ENCODE measurements around the gene PDGFC. TPM values are rescaled to one million over a fixed set of nuclear protein-coding genes. Genes with fewer than 3 reads are reported as not detected.

PDGFC gene
- total and polyA plus RNA-seq, 2 of the 13 experiments (the other 11 are each of a cell fraction or from before 2014, with no cell fraction given): 4.6 to 9.1 TPM

DNA sequence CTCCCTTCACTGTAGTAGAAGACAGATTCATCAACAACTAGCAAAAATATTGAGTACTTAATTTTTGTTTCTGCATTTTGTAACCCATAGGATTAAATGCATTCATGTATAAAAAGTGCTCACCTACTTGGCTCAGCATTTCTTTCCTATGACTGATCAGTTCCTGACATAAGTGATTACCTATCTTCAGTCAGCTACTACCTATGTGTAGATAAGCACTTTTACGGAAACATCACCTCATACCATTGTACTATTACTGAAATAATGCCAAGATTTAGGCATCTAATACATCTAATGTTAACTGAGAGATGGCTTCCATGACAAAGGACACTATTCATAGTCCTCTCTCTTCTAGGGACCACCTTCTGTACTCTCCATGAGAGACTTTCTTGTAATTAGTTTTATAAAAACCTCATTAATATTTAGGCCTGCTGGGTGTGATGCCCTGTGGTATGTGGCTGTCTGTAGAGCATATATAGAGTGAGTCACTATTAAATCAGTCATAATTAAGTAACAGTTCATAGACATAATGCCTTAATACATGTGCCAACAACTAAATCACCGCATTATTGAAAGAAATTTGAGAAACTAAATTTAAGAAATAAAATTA is 147.0 kb downstream of the PDGFC start (continued):
- no peak for TF ChIP-seq RCOR2 (CRISPR knock-in tag; IDR thresholded peaks at IDR 0.05)

DNA sequence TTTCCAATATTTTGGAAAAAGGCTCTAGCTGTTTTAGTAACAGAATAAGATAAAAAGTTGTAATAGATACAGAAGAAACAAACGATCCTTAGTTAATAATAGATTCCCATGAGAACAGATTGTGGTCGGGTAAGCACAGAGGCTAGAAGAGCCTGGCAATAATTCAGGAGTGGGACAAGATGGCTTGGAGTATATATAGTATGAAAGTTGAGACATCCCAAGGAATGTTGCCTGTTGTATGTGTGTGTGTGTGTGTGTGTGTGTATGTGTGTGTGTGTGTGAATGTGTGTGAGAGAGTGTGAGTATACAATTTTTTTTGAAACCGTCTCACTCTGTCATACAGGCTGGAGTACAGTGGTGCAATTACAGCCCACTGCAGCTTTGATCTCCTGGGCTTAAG is 150.7 kb downstream of the PDGFC start:
- ATAC-seq: no peak

GRCh38 chr4:156816360-156816755 is 155.2 kb downstream of the PDGFC start:
- H3K9ac ChIP-seq (ENCODE audit: insufficient read depth, low read depth, low read length): no peak overlapping the region
- no peak overlapping the region for H3K27ac ChIP-seq (ENCODE audit: extremely low read length, insufficient read depth, low read length)
- H4K20me1 ChIP-seq (ENCODE audit: insufficient read depth, low read length): no peaks in the 10 kb centered on the region
- ChIA-PET CTCF (ENCODE audit: low intra/inter-chr PET ratio, low total read pairs) (no interaction called here), POLR2A (no interaction called here)
- no peaks in the 10 kb centered on the region for H3K4me1 ChIP-seq (ENCODE audit: insufficient read depth, low read length)
- no peaks in the 10 kb centered on the region for H3K36me3 ChIP-seq (replicated peaks in 1 of 2; ENCODE audit: control insufficient read depth in 1 of 2, insufficient read depth in 2 of 2, low read length in 2 of 2)
- H2AFZ ChIP-seq (ENCODE audit: low read length): no peak overlapping the region
- WGBS (ENCODE audit: low lambda C conversion rate): 73% methylated on average over 2 of the region's 2 CpGs
- FAIRE-seq: no peak
- H3K4me3 ChIP-seq (replicated peaks in 1 of 3; ENCODE audit: insufficient read depth in 1 of 3, low read depth in 2 of 3, low read length in 3 of 3): no peak overlapping the region
- ATAC-seq: no peak
- no peak overlapping the region for H3K4me2 ChIP-seq (ENCODE audit: low read depth, low read length)
- H3K9me3 ChIP-seq (ENCODE audit: low read length): no peaks in the 10 kb centered on the region
- BruUV-seq (replicated peaks): no TSS peak
- DNase-seq (ENCODE audit: low spot score): no peak
- no peaks in the 10 kb centered on the region for H3K79me2 ChIP-seq (ENCODE audit: insufficient read depth, low read length)
- no peak for TF ChIP-seq TAF1 (CRISPR knock-in tag; IDR thresholded peaks at IDR 0.05)
- TF ChIP-seq ZNF546 (CRISPR knock-in tag; conservative IDR thresholded peaks at IDR 0.05): no peak
- TF ChIP-seq, protein P1, sequence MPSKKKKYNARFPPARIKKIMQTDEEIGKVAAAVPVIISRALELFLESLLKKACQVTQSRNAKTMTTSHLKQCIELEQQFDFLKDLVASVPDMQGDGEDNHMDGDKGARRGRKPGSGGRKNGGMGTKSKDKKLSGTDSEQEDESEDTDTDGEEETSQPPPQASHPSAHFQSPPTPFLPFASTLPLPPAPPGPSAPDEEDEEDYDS (CRISPR knock-in tag; IDR thresholded peaks at IDR 0.05): no peak
- no peak for TF ChIP-seq ZNF749 (CRISPR knock-in tag; IDR thresholded peaks at IDR 0.05; ENCODE audit: borderline replicate concordance)
- TF ChIP-seq ZNF510 (CRISPR knock-in tag; IDR thresholded peaks at IDR 0.05; ENCODE audit: low read depth): no peak
- TF ChIP-seq CEBPB (IDR thresholded peaks at IDR 0.05; ENCODE audit: borderline replicate concordance, low read depth, low read length): no peak
- no peak for TF ChIP-seq NR2F6 (IDR thresholded peaks at IDR 0.05)
- no peak for TF ChIP-seq NR2F6 (CRISPR knock-in tag; IDR thresholded peaks at IDR 0.05)
- TF ChIP-seq, protein P2, sequence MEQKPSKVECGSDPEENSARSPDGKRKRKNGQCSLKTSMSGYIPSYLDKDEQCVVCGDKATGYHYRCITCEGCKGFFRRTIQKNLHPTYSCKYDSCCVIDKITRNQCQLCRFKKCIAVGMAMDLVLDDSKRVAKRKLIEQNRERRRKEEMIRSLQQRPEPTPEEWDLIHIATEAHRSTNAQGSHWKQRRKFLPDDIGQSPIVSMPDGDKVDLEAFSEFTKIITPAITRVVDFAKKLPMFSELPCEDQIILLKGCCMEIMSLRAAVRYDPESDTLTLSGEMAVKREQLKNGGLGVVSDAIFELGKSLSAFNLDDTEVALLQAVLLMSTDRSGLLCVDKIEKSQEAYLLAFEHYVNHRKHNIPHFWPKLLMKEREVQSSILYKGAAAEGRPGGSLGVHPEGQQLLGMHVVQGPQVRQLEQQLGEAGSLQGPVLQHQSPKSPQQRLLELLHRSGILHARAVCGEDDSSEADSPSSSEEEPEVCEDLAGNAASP (CRISPR knock-in tag; IDR thresholded peaks at IDR 0.05; ENCODE audit: borderline replicate concordance): no peak
- TF ChIP-seq ZNF878 (CRISPR knock-in tag; IDR thresholded peaks at IDR 0.05): no peak
- TF ChIP-seq, protein P3, sequence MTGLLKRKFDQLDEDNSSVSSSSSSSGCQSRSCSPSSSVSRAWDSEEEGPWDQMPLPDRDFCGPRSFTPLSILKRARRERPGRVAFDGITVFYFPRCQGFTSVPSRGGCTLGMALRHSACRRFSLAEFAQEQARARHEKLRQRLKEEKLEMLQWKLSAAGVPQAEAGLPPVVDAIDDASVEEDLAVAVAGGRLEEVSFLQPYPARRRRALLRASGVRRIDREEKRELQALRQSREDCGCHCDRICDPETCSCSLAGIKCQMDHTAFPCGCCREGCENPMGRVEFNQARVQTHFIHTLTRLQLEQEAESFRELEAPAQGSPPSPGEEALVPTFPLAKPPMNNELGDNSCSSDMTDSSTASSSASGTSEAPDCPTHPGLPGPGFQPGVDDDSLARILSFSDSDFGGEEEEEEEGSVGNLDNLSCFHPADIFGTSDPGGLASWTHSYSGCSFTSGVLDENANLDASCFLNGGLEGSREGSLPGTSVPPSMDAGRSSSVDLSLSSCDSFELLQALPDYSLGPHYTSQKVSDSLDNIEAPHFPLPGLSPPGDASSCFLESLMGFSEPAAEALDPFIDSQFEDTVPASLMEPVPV (CRISPR knock-in tag; IDR thresholded peaks at IDR 0.05): no peak
- TF ChIP-seq ZNF709 (CRISPR knock-in tag; IDR thresholded peaks at IDR 0.05): no peak
- TF ChIP-seq TAF15 (IDR thresholded peaks at IDR 0.05; ENCODE audit: low read depth, low read length, poor library complexity, severe bottlenecking): no peak
- no peak for TF ChIP-seq KLF11 (CRISPR knock-in tag; IDR thresholded peaks at IDR 0.05)
- in situ Hi-C loops (cut with HindIII; ENCODE audit: extremely low pct_ligation_motif_present, low pct_unique_long_range_greater_than_20kb): no loop called here
- no peaks in the 10 kb centered on the region for H3K27me3 ChIP-seq (ENCODE audit: control insufficient read depth in 1 of 2, insufficient read depth in 2 of 2, low read length in 2 of 2)
- intact Hi-C loops (cut with micrococcal nuclease; ENCODE audit: unreplicated experiment): no loop called here

More for the DNA sequence above, 150.7 kb downstream of the PDGFC start:
- DNase-seq (ENCODE audit: low spot score) (no peak), FAIRE-seq (no peak)
- Histone ChIP-seq H3K9ac (ENCODE audit: insufficient read depth, low read depth, low read length) (no peak overlapping the region), H3K27me3 (ENCODE audit: control insufficient read depth in 1 of 2, insufficient read depth in 2 of 2, low read length in 2 of 2) (no peaks in the 10 kb centered on the region), H3K4me2 (ENCODE audit: low read depth, low read length) (no peak overlapping the region), H3K79me2 (ENCODE audit: insufficient read depth, low read length) (no peaks in the 10 kb centered on the region), H3K4me1 (ENCODE audit: insufficient read depth, low read length) (no peaks in the 10 kb centered on the region), H2AFZ (ENCODE audit: low read length) (no peak overlapping the region), H3K4me3 (replicated peaks in 1 of 3; ENCODE audit: insufficient read depth in 1 of 3, low read depth in 2 of 3, low read length in 3 of 3) (no peak overlapping the region), H4K20me1 (ENCODE audit: insufficient read depth, low read length) (no peaks in the 10 kb centered on the region), H3K27ac (ENCODE audit: extremely low read length, insufficient read depth, low read length) (no peak overlapping the region), H3K9me3 (ENCODE audit: low read length) (no peaks in the 10 kb centered on the region), H3K36me3 (replicated peaks in 1 of 2; ENCODE audit: control insufficient read depth in 1 of 2, insufficient read depth in 2 of 2, low read length in 2 of 2) (no peaks in the 10 kb centered on the region)
- in situ Hi-C loops (cut with HindIII; ENCODE audit: extremely low pct_ligation_motif_present, low pct_unique_long_range_greater_than_20kb): no loop called here
- intact Hi-C loops (cut with micrococcal nuclease; ENCODE audit: unreplicated experiment): no loop called here
- no peak for TF ChIP-seq KDM1A (CRISPR knock-in tag; IDR thresholded peaks at IDR 0.05)
- no peak for TF ChIP-seq ZNF773 (CRISPR knock-in tag; IDR thresholded peaks at IDR 0.05; ENCODE audit: borderline replicate concordance)
- POLR2A ChIA-PET: no interaction called here
- no TSS peak for BruUV-seq (replicated peaks)
- CTCF ChIA-PET (ENCODE audit: low intra/inter-chr PET ratio, low total read pairs): no interaction called here
- 95% methylated on average over 3 of the region's 3 CpGs for WGBS (ENCODE audit: low lambda C conversion rate)

Measured in HepG2 (cell line).